GM12878 (cell line): Measurements from ENCODE around the gene NQO1. TPM values are rescaled to one million over a fixed set of nuclear protein-coding genes. Genes with fewer than 3 reads are reported as not detected.

Experiments used
- BCL3 ChIP-seq: IDR thresholded peaks from 2 replicates; pipeline ENCODE4 v1.6.1; 2011; ENCODE audit warnings: borderline replicate concordance, low read depth, mild to moderate bottlenecking, moderate library complexity, low read length; ENCODE audit not compliant: insufficient read depth, poor library complexity, severe bottlenecking
- CHD2 ChIP-seq: IDR thresholded peaks from 2 replicates; pipeline ENCODE4 v1.6.1; 2011; ENCODE audit warnings: low read depth, low read length, improper control_type of control experiment, borderline replicate concordance
- CTCF ChIP-seq, 3 experiments: IDR thresholded peaks in 2 of 3; conservative IDR thresholded peaks in 1 of 3; 2 replicates each; pipeline ENCODE4 v1.5.1; 2011; ENCODE audit warnings: low read depth in 3 of 3, low read length in 3 of 3, mild to moderate bottlenecking in 3 of 3, control low read depth in 2 of 3, moderate library complexity in 2 of 3, inconsistent platforms in 1 of 3, mixed read lengths in 1 of 3; ENCODE audit not compliant: control insufficient read depth in 2 of 3, insufficient read depth in 1 of 3; ENCODE audit errors: extremely low read depth in 1 of 3
- GATAD2B ChIP-seq: fragments of 450-650 bp; conservative IDR thresholded peaks from 2 replicates; pipeline ENCODE4 v1.6.1; 2017; ENCODE audit warnings: low read depth, mild to moderate bottlenecking, moderate library complexity
- LARP7 ChIP-seq: fragments of 450-650 bp; IDR thresholded peaks from 2 replicates; pipeline ENCODE4 v1.6.1; 2017; ENCODE audit warnings: mild to moderate bottlenecking
- MEF2B ChIP-seq: fragments of 450-650 bp; IDR thresholded peaks from 2 replicates; pipeline ENCODE4 v1.6.1; 2018; ENCODE audit warnings: mild to moderate bottlenecking, moderate library complexity; ENCODE audit not compliant: partially characterized antibody, poor library complexity, severe bottlenecking
- MYB ChIP-seq: fragments of 150-350 bp; IDR thresholded peaks from 2 replicates; pipeline ENCODE4 v1.6.1; 2014; ENCODE audit warnings: mild to moderate bottlenecking, low read depth, low read length, borderline replicate concordance
- NFYB ChIP-seq: IDR thresholded peaks from 2 replicates; pipeline ENCODE4 v1.6.1; 2011; ENCODE audit warnings: low read depth, mild to moderate bottlenecking, low read length, improper control_type of control experiment, moderate library complexity; ENCODE audit not compliant: insufficient read depth
- NR2F1 ChIP-seq: fragments of 450-650 bp; conservative IDR thresholded peaks from 2 replicates; pipeline ENCODE4 v1.6.1; 2017; ENCODE audit warnings: mild to moderate bottlenecking
- PML ChIP-seq: IDR thresholded peaks from 2 replicates; pipeline ENCODE4 v1.6.1; 2012; ENCODE audit warnings: low read length, inconsistent platforms
- RAD51 ChIP-seq: fragments of 450-650 bp; IDR thresholded peaks from 2 replicates; pipeline ENCODE4 v1.6.1; 2016; ENCODE audit warnings: moderate library complexity, mild to moderate bottlenecking, inconsistent platforms
- RBBP5 ChIP-seq: fragments of 200-600 bp; sonication (generic); conservative IDR thresholded peaks from 2 replicates; pipeline ENCODE4 v1.6.1; 2016
- TAF1 ChIP-seq: IDR thresholded peaks from 2 replicates; pipeline ENCODE4 v1.6.1; 2011; ENCODE audit warnings: mild to moderate bottlenecking, low read depth, low read length, borderline replicate concordance
- TCF3 ChIP-seq: IDR thresholded peaks from 2 replicates; pipeline ENCODE4 v1.6.1; 2012; ENCODE audit warnings: low read depth, mild to moderate bottlenecking, low read length, borderline replicate concordance; ENCODE audit not compliant: insufficient read depth
- ZBED1 ChIP-seq: IDR thresholded peaks from 2 replicates; pipeline ENCODE4 v1.6.1; 2016; ENCODE audit warnings: borderline replicate concordance
- ZBTB40 ChIP-seq: fragments of 450-650 bp; IDR thresholded peaks from 2 replicates; pipeline ENCODE4 v1.6.1; 2016; ENCODE audit warnings: mild to moderate bottlenecking, moderate library complexity, borderline replicate concordance
- ZNF687 ChIP-seq: fragments of 450-650 bp; IDR thresholded peaks from 2 replicates; pipeline ENCODE4 v1.6.1; 2017; ENCODE audit warnings: mild to moderate bottlenecking, moderate library complexity
- polyA plus RNA-seq, 11 experiments: library from polyadenylated mRNA; depleted of rRNA in 4 of 11; unstranded in 6 of 11; stranded (reverse) in 5 of 11; fragments of >200 nt; fragmentation: Nextera tagmentation in 4 of 11; fragmentation: Illumina TruSeq in 1 of 11; extraction: Ambion mirVana in 4 of 11; extraction: Trizol in 1 of 11; gene quantifications; 1 replicate in 1 of 11; 2 replicates in 10 of 11; pipeline versions ENCODE4 v1.2.1 to v1.2.3, GENCODE V29; 2011 to 2016; ENCODE audit warnings: inconsistent platforms in 2 of 11, missing spikeins in 2 of 11, low read depth in 1 of 11
- total RNA-seq, 4 experiments: library from RNA; depleted of rRNA in 3 of 4; stranded (reverse); fragments of >200 nt in 3 of 4; fragmentation: Illumina TruSeq in 1 of 4; extraction: Trizol in 1 of 4; gene quantifications; 2 replicates each; pipeline versions ENCODE4 v1.2.1 to v1.2.3, GENCODE V29; 2013 to 2021

NQO1 gene
- total and polyA plus RNA-seq, 10 of the 15 experiments (the other 5 are each of a cell fraction or from before 2014, with no cell fraction given) = 24.6 to 84.9 (median 34.6) TPM

- TF ChIP-seq RAD51 (peak; percentile 99), MYB (no peak), NR2F1 (peak; percentile 74), CTCF (IDR thresholded peaks at IDR 0.05 in 2 of 3, conservative IDR thresholded peaks at IDR 0.05 in 1 of 3; ENCODE audit: control insufficient read depth in 2 of 3, extremely low read depth in 1 of 3, insufficient read depth in 1 of 3, low read depth in 3 of 3, low read length in 3 of 3) (no peak), GATAD2B (peak; percentile 74), ZNF687 (peak; percentile 92), LARP7 (no peak), MEF2B (peak; percentile 22), RBBP5 (no peak), CHD2 (no peak), TAF1 (peak; percentile 81; the same call in 1 of the 2 replicates), ZBTB40 (peak; percentile 42; the same call in 1 of the 2 replicates), NFYB (no peak), TCF3 (peak; percentile 58; the same call in 1 of the 2 replicates), BCL3 (no peak), ZBED1 (peak; percentile 42; the same call in 1 of the 2 replicates), PML (0 out of 2 replicates have a peak, but pooled peaks have one; percentile 62)
These were observed 35.8 kb upstream of the NQO1 start, which contains the start of gene WWP2 (continued) for GRCh38 chr16:69761983-69762813.
